Right atrium auricular region (tissue), 2 donors: Measurements from ENCODE around the gene TCF12. TPM values are rescaled to one million over a fixed set of nuclear protein-coding genes. Genes with fewer than 3 reads are reported as not detected.

Experiments
- DNase-seq: peaks from one replicate; pipeline ENCODE4 v3.0.0-alpha.2; 2019; ENCODE audit warnings: low spot score
- H3K27ac ChIP-seq, 2 donors: fragments of 200-600 bp; sonication (generic); 1 replicate in 1 of 2; 2 replicates in 1 of 2; pipeline ENCODE4 v1.5.1; 2016 to 2019
- H3K27me3 ChIP-seq, 2 donors: fragments of 200-600 bp; sonication (generic); one replicate each; pipeline versions ENCODE4 v1.5.1 to v1.6.0; 2017 to 2019
- H3K36me3 ChIP-seq: fragments of 200-600 bp; sonication (generic); one replicate; pipeline ENCODE4 v1.5.1; 2016
- H3K4me1 ChIP-seq, 2 donors: fragments of 200-600 bp; sonication (generic); one replicate each; pipeline versions ENCODE4 v1.5.1 to v1.6.0; 2017 to 2019
- H3K4me3 ChIP-seq, 2 donors: fragments of 200-600 bp; sonication (generic); 1 replicate in 1 of 2; 2 replicates in 1 of 2; pipeline ENCODE4 v1.5.1; 2017 to 2019; ENCODE audit warnings: mild to moderate bottlenecking in 1 of 2, moderate library complexity in 1 of 2
- H3K9me3 ChIP-seq, 2 donors: fragments of 200-600 bp; sonication (generic); one replicate each; pipeline ENCODE4 v1.5.1; 2019
- total RNA-seq, 2 donors: library from RNA; depleted of rRNA; stranded (reverse); fragments of >200 nt; gene quantifications; one replicate each; pipeline ENCODE4 v1.1.0, GENCODE V29; 2016
- TF ChIP-seq, protein P1 (sequence below), 2 donors: fragments of 200-600 bp; sonication (generic); IDR thresholded peaks; one replicate each; pipeline ENCODE4 v1.5.1; 2019; ENCODE audit warnings: antibody characterized with exemption in 2 of 2

Gene TCF12
- total RNA-seq, 2 donors from 2014 or later: 35.2 to 40.0 TPM

DNA sequence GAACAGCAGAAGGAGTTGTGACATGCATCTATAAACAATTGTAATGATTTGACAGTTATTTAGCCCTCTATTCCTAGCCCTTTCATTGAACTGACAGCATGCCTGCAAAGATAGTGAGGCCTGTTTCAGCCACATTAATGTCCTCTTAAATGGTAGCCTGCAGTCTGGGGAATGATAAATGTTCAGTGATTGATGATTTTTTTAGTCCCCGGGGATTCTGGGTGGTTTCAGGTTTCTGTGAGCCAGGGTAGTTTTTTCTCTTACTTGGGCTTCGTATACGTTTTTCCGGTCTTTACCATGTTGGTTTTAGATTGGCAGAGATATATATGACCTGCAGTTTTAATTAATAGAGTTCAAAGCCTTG is 172.0 kb downstream of the TCF12 start:
- H3K4me1 ChIP-seq: no peaks in the 10 kb centered on the region
- no peak overlapping the region for H3K4me3 ChIP-seq

DNA sequence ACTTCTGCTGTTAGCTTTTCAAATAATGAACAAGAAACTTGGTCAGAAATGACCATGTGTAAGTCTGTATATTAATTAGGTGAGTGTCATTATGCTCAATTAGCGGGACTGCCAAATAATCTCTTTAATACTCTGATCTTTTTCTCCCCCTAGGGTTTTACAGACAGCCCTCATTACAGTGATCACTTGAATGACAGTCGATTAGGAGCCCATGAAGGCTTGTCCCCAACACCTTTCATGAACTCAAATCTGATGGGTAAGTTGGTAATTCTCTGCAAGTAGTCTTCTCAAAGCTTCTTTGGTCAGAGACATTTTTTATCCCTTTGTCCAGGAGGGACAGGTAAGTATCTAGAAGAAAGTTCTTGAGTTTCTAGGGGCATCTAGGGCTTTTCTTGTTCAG is 173.2 kb downstream of the TCF12 start:
- no peaks in the 10 kb centered on the region for H3K9me3 ChIP-seq
- no peaks in the 10 kb centered on the region for H3K4me1 ChIP-seq
- no peak overlapping the region for H3K4me3 ChIP-seq
- no peaks in the 10 kb centered on the region for H3K36me3 ChIP-seq
- H3K27ac ChIP-seq: no peak overlapping the region
- H3K27me3 ChIP-seq: no peaks in the 10 kb centered on the region
- TF ChIP-seq, protein P1, sequence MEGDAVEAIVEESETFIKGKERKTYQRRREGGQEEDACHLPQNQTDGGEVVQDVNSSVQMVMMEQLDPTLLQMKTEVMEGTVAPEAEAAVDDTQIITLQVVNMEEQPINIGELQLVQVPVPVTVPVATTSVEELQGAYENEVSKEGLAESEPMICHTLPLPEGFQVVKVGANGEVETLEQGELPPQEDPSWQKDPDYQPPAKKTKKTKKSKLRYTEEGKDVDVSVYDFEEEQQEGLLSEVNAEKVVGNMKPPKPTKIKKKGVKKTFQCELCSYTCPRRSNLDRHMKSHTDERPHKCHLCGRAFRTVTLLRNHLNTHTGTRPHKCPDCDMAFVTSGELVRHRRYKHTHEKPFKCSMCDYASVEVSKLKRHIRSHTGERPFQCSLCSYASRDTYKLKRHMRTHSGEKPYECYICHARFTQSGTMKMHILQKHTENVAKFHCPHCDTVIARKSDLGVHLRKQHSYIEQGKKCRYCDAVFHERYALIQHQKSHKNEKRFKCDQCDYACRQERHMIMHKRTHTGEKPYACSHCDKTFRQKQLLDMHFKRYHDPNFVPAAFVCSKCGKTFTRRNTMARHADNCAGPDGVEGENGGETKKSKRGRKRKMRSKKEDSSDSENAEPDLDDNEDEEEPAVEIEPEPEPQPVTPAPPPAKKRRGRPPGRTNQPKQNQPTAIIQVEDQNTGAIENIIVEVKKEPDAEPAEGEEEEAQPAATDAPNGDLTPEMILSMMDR (IDR thresholded peaks at IDR 0.05): no peak
- no peak for DNase-seq

More for the DNA sequence above, 172.0 kb downstream of the TCF12 start:
- TF ChIP-seq, protein P1 (IDR thresholded peaks at IDR 0.05): no peak
- no peaks in the 10 kb centered on the region for H3K36me3 ChIP-seq
- H3K27ac ChIP-seq: no peak overlapping the region
- H3K9me3 ChIP-seq: no peaks in the 10 kb centered on the region
- DNase-seq: no peak
- no peaks in the 10 kb centered on the region for H3K27me3 ChIP-seq

DNA sequence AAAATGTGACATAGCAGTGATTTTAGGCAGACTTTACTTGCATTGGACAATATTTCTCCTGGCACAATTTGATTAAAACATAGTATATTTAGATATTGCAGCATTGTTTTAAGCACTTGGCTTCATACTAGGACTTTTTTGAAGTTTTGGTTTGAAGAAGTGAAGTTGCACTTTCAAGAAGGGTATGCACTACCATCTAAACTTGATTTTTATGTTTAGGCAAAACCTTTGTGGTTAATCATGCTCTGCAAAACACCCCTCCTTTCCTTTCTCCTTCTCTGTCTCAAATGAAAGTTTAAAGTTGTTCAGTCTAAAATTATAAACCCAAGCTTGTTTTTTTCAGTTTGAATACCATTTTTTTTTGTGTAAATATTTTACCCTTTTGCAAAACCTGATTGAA is 173.8 kb downstream of the TCF12 start:
- TF ChIP-seq, protein P1 (IDR thresholded peaks at IDR 0.05): no peak
- H3K4me3 ChIP-seq: no peak overlapping the region
- H3K36me3 ChIP-seq: no peaks in the 10 kb centered on the region
- H3K9me3 ChIP-seq: no peaks in the 10 kb centered on the region
- H3K27ac ChIP-seq: no peak overlapping the region
- H3K4me1 ChIP-seq: no peaks in the 10 kb centered on the region
- H3K27me3 ChIP-seq: no peaks in the 10 kb centered on the region
- DNase-seq: no peak

DNA sequence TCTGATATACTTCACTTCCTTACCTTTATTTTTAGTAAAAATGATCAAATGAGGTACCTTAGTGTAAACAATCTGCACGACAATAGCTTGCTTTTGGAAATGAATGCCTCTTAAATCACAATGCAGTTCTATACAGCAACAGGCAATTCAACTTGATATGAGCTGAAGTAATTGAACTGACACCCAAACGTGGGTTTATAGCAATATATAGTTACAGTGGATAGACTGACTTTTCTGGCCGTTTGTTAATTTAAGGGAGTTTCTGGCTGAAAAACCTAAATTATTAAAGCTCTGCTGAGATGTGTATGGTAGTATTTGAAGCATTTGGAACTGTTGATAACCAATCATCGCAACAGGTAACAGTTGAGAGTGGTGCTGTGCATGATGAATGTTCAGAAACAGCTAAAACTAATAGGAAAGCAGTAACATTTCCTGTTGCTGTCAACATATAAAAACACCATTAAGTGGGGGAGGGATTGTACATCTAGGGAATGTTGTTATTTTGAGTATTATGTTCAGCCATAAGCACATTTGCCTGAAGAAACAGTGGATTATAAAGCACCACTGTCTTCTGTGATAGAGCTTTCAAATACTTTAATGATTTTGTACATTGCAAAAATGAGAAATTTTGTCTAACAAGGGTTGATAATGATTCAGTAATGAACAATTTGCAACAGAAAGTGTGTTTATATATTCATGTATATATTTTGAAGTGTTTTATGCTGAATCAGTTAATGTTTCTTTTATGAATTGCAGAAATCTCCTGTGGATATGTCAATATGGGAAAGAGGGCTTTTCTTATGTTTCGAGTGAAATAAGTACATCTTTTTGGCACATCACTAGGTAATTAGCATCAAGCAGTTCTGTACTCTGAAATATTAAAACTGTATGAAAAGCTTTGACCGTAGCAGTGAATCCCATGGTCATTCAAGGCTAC is 176.1 kb downstream of the TCF12 start:
- Histone ChIP-seq H3K4me3 (no peak overlapping the region), H3K36me3 (no peaks in the 10 kb centered on the region), H3K4me1 (no peaks in the 10 kb centered on the region), H3K9me3 (no peaks in the 10 kb centered on the region), H3K27me3 (no peaks in the 10 kb centered on the region), H3K27ac (no peak overlapping the region)
- DNase-seq: no peak
- TF ChIP-seq, protein P1 (IDR thresholded peaks at IDR 0.05): no peak

DNA sequence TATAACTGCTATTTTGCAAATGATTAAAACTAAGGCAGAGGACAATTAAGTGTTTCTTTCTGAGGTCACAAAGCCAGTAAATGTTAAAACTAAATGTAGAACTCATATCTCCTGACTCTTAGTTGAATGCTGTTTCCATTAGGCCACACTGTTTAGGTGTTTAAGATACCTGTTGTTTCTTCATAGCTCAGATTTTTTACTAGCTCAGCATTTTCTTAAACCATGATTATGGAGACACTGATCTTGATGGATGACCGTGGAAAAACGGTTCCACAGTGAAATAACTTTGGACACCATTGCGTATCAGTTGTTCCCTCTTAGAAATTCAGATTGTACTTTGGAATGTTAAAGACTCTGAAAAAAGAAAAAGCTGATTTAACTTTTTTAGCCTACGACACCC is 177.5 kb downstream of the TCF12 start:
- no peaks in the 10 kb centered on the region for H3K36me3 ChIP-seq

More for the DNA sequence above, 177.5 kb downstream of the TCF12 start:
- DNase-seq: no peak
- H3K4me3 ChIP-seq: no peak overlapping the region
- no peaks in the 10 kb centered on the region for H3K4me1 ChIP-seq
- TF ChIP-seq, protein P1 (IDR thresholded peaks at IDR 0.05): no peak
- H3K27ac ChIP-seq: no peak overlapping the region
- H3K27me3 ChIP-seq: no peaks in the 10 kb centered on the region
- no peaks in the 10 kb centered on the region for H3K9me3 ChIP-seq
